ENCODE results near the gene ST7.
A peak's percentile ranks its signal among the peaks of the same experiment; 100 is the strongest.

ST7 gene

GRCh38 chr7:117069379-117069778 lies 116.1 kb downstream of the ST7 start:
- no peak for DNase-seq

- DNase-seq = no peak
Observed at GRCh38 chr7:117071551-117071950, 118.2 kb downstream of the ST7 start.

- no peak for DNase-seq
Observed at GRCh38 chr7:117072620-117073118, 119.4 kb downstream of the ST7 start.

GRCh38 chr7:117074378-117074777 lies 121.1 kb downstream of the ST7 start:
- DNase-seq = no peak

- DNase-seq = no peak
Observed at GRCh38 chr7:117075934-117076333, 122.6 kb downstream of the ST7 start.

GRCh38 chr7:117076426-117076943 lies 123.2 kb downstream of the ST7 start:
- no peak for DNase-seq

- DNase-seq = no peak
Observed at GRCh38 chr7:117077658-117078057, 124.4 kb downstream of the ST7 start.

- no peak for DNase-seq
Observed at GRCh38 chr7:117082647-117083046, 129.3 kb downstream of the ST7 start.

- no peak for DNase-seq
Observed at GRCh38 chr7:117083648-117084047, 130.3 kb downstream of the ST7 start.

GRCh38 chr7:117084286-117084685 lies 131.0 kb downstream of the ST7 start:
- DNase-seq = no peak

GRCh38 chr7:117085275-117085674 lies 132.0 kb downstream of the ST7 start:
- no peak for DNase-seq

GRCh38 chr7:117085769-117086463 lies 132.6 kb downstream of the ST7 start:
- no peak for DNase-seq

GRCh38 chr7:117086788-117087187 lies 133.5 kb downstream of the ST7 start:
- peak; percentile 69 for DNase-seq

GRCh38 chr7:117087639-117088396 lies 134.5 kb downstream of the ST7 start:
- DNase-seq = peak; percentile 40

GRCh38 chr7:117088623-117089194 lies 135.4 kb downstream of the ST7 start:
- no peak for DNase-seq

GRCh38 chr7:117090791-117091190 lies 137.5 kb downstream of the ST7 start:
- DNase-seq = no peak

- no peak for DNase-seq
Observed at GRCh38 chr7:117091721-117092120, 138.4 kb downstream of the ST7 start.

GRCh38 chr7:117092785-117093184 lies 139.5 kb downstream of the ST7 start:
- DNase-seq = no peak

- DNase-seq = no peak
Observed at GRCh38 chr7:117094457-117094856, 141.2 kb downstream of the ST7 start.

GRCh38 chr7:117095055-117095454 lies 141.8 kb downstream of the ST7 start:
- DNase-seq = no peak

GRCh38 chr7:117096330-117096729 lies 143.0 kb downstream of the ST7 start:
- no peak for DNase-seq

- DNase-seq = no peak
Observed at GRCh38 chr7:117096942-117097341, 143.6 kb downstream of the ST7 start.

GRCh38 chr7:117097860-117098259 lies 144.6 kb downstream of the ST7 start:
- no peak for DNase-seq

GRCh38 chr7:117098457-117098856 lies 145.2 kb downstream of the ST7 start:
- DNase-seq = no peak

Data from OCI-M1 (cell line).